ENCODE results near the gene PRODH. TPM values are rescaled to one million over a fixed set of nuclear protein-coding genes. Genes with fewer than 3 reads are reported as not detected.
"Not testable (repeated sequence)": the region's sequence is repeated elsewhere in the genome, so short reads cannot be mapped to it uniquely, and the experiment has no call there.

The PRODH gene
- polyA plus RNA-seq, 1 of the 3 experiments (the other 2 are of a cell fraction): 0.03 TPM

DNA sequence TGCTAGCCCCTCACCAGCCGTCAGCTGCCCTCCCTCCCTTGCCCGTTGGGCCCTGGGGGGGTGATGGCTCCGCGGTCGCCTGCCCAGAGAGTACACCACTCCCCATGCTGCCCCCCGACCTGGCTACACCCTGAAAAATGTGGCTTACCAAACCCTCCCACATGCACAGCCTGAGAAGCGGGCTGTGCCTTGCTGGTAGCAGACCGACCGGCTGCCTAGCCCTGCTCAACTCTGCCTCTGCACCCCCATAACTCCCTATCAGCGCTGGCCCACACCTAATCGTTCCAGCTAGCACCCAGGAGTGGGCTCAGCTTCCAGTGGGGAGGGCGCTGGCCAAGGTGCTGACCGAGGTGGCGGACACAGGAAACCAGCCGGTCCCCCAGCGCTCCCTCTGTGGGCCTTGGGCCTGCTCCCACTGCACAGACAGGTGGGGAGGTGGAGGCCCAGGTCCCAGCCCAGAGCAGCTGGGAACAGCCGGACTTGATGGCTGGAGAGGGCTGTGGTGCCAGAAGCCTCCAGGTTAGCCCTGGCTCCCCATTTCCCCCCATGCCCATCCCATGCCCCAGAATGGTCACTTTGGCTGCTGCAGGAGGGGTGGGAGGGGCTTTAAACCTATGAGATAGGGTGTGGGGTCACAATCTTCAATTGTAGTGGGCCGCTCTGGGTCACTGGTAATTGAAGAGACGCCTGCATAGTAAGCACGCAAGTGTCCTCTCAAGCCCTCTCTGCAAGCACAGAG, 32.1 kb upstream of the PRODH start:
- ChIA-PET CTCF (interaction anchor here (0.9 to 1.4 kb wide), 3 partner anchors 154 to 1316 kb away, joined by 3 to 5 read pairs (median 4); partner anchors contain the start of genes DGCR2 and ESS2), POLR2A (interaction anchor here (1.3 kb wide), 1 partner anchor 1303 kb away, joined by 7 read pairs; no protein-coding TSS in a partner anchor)
- Histone ChIP-seq H3K4me1 (ENCODE audit: control insufficient read depth in 1 of 2, insufficient read depth in 2 of 2, low read depth in 1 of 2, low read length in 1 of 2) (peaks cover 0 to 27% of the 10 kb centered on the region in 2 experiments; a peak in 1 of 4 replicates), H3K79me2 (ENCODE audit: insufficient read depth) (no peaks in the 10 kb centered on the region), H3K4me3 (ENCODE audit: low read depth in 2 of 2, low read length in 1 of 2) (no peak overlapping the region), H3K9me2 (no peaks in the 10 kb centered on the region), H3K27me3 (ENCODE audit: insufficient read depth) (no peaks in the 10 kb centered on the region), H3K27ac (ENCODE audit: low read depth in 2 of 2, low read length in 1 of 2) (peak overlapping the region in 1 of 2 experiments; percentile 22; a peak in 1 of 4 replicates), H3K9me3 (no peaks in the 10 kb centered on the region), H4K20me1 (ENCODE audit: insufficient read depth) (no peaks in the 10 kb centered on the region), H3K9ac (no peak overlapping the region), H2AFZ (ENCODE audit: low read depth) (no peak overlapping the region), H3K4me2 (no peak overlapping the region), H3K36me3 (replicated peaks in 1 of 2; ENCODE audit: control insufficient read depth in 1 of 2, insufficient read depth in 2 of 2, low read length in 1 of 2) (no peaks in the 10 kb centered on the region), H3F3A (replicated peaks; ENCODE audit: insufficient read depth) (no peaks in the 10 kb centered on the region)
- TF ChIP-seq FOXJ3 (CRISPR knock-in tag; IDR thresholded peaks at IDR 0.05): no peak
- TF ChIP-seq, protein P1, sequence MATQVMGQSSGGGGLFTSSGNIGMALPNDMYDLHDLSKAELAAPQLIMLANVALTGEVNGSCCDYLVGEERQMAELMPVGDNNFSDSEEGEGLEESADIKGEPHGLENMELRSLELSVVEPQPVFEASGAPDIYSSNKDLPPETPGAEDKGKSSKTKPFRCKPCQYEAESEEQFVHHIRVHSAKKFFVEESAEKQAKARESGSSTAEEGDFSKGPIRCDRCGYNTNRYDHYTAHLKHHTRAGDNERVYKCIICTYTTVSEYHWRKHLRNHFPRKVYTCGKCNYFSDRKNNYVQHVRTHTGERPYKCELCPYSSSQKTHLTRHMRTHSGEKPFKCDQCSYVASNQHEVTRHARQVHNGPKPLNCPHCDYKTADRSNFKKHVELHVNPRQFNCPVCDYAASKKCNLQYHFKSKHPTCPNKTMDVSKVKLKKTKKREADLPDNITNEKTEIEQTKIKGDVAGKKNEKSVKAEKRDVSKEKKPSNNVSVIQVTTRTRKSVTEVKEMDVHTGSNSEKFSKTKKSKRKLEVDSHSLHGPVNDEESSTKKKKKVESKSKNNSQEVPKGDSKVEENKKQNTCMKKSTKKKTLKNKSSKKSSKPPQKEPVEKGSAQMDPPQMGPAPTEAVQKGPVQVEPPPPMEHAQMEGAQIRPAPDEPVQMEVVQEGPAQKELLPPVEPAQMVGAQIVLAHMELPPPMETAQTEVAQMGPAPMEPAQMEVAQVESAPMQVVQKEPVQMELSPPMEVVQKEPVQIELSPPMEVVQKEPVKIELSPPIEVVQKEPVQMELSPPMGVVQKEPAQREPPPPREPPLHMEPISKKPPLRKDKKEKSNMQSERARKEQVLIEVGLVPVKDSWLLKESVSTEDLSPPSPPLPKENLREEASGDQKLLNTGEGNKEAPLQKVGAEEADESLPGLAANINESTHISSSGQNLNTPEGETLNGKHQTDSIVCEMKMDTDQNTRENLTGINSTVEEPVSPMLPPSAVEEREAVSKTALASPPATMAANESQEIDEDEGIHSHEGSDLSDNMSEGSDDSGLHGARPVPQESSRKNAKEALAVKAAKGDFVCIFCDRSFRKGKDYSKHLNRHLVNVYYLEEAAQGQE (IDR thresholded peaks at IDR 0.05; ENCODE audit: low read depth, low read length): peak; percentile 91
- no peak for DNase-seq
- WGBS (ENCODE audit: low lambda C conversion rate): 72% methylated on average over 9 of the region's 20 CpGs

DNA sequence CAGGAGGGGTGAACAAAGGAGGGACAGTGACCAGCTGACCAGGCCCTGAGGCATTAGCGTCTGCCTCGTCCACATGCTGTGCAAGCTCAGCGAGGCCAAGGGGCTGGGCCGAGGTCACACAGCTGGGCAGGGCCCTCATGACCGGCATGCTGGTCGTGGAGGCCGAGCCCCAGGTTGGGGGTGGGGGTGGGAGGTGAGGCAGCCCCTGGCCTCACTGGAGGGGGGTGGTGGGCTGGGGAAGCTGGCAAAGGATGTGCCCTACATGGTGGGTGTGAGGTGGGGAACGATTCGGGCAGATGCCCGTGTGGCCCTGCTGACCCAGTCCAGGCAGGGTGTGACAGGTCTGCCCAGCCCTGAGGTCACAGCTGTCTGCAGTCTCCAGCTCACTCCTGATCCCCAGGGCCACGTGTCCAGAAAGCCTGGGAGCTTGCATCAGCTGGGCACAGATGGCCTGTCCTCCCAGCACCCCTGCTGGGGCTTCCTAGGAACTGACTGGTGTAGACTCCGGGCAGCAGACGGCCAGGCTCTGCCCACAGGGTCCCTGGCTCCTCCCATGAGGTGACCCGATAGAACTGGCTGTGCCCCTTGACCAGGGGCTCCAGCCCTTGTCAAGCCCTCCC, 31.4 kb upstream of the PRODH start:
- not testable (repeated sequence) for H3K9me3 ChIP-seq; H3K9ac ChIP-seq; H3K4me2 ChIP-seq; H3K79me2 ChIP-seq (ENCODE audit: insufficient read depth); H2AFZ ChIP-seq (ENCODE audit: low read depth); H3K36me3 ChIP-seq (replicated peaks in 1 of 2; ENCODE audit: control insufficient read depth in 1 of 2, insufficient read depth in 2 of 2, low read length in 1 of 2); H4K20me1 ChIP-seq (ENCODE audit: insufficient read depth); H3K9me2 ChIP-seq; H3F3A ChIP-seq (replicated peaks; ENCODE audit: insufficient read depth); H3K4me3 ChIP-seq (ENCODE audit: low read depth in 2 of 2, low read length in 1 of 2); H3K27me3 ChIP-seq (ENCODE audit: insufficient read depth)
- peak; percentile 73 for DNase-seq
- Histone ChIP-seq H3K4me1 (ENCODE audit: control insufficient read depth in 1 of 2, insufficient read depth in 2 of 2, low read depth in 1 of 2, low read length in 1 of 2) (peaks cover 0 to 27% of the 10 kb centered on the region in 2 experiments; a peak in 1 of 4 replicates), H3K27ac (ENCODE audit: low read depth in 2 of 2, low read length in 1 of 2) (peak overlapping the region in 1 of 2 experiments; percentile 16; a peak in 1 of 4 replicates)
- TF ChIP-seq MXI1 (IDR thresholded peaks at IDR 0.05; ENCODE audit: low read depth, low read length): peak; percentile 83; the same call in 1 of the 2 replicates
- 0 out of 2 replicates have a peak, but pooled peaks have one; percentile 16 for TF ChIP-seq RAD21 (IDR thresholded peaks at IDR 0.05; ENCODE audit: low read length)
- WGBS (ENCODE audit: low lambda C conversion rate): 83% methylated on average over 7 of the region's 14 CpGs
- ChIA-PET POLR2A (interaction anchor here (1.3 kb wide), 1 partner anchor 1304 kb away, joined by 7 read pairs; no protein-coding TSS in a partner anchor), CTCF (interaction anchor here (0.9 to 1.4 kb wide), 3 partner anchors 155 to 1316 kb away, joined by 3 to 5 read pairs (median 4); partner anchors contain the start of genes DGCR2 and ESS2)
